Measurements from ENCODE around the gene HOXA7. TPM values are rescaled to one million over a fixed set of nuclear protein-coding genes. Genes with fewer than 3 reads are reported as not detected.

Gene HOXA7
- total and polyA plus RNA-seq, 8 donors: 0.98 to 34.8 (median 1.2) TPM; not detected in 1

- TF ChIP-seq CTCF (IDR thresholded peaks at IDR 0.05) (no peak), POLR2A (IDR thresholded peaks at IDR 0.05) (no peak), POLR2AphosphoS5 (IDR thresholded peaks at IDR 0.05) (no peak), EP300 (IDR thresholded peaks at IDR 0.05) (no peak)
- H3K4me1 ChIP-seq: peaks cover 8 to 79% (median 39%) of the 10 kb centered on the region in 4 donors
- DNase-seq: no peak
- H3K27me3 ChIP-seq: peaks cover 0 to 89% (median 61%) of the 10 kb centered on the region in 3 donors
- no peak overlapping the region for H3K4me3 ChIP-seq
- peak overlapping the region in 4 of 5 donors; percentile 92 to 99 (median 95) for H3K27ac ChIP-seq
- intact Hi-C loops (cut with DNase I; ENCODE audit: low total_unique reads): no loop called here
- 44 to 67% (median 54%) methylated on average over 5 of the region's 5 CpGs for WGBS, 5 donors
- H3K36me3 ChIP-seq: no peaks in the 10 kb centered on the region
- no peaks in the 10 kb centered on the region for H3K9me3 ChIP-seq
These were observed 30.5 kb downstream of the HOXA7 start for GRCh38 chr7:27125986-27126394.

DNA sequence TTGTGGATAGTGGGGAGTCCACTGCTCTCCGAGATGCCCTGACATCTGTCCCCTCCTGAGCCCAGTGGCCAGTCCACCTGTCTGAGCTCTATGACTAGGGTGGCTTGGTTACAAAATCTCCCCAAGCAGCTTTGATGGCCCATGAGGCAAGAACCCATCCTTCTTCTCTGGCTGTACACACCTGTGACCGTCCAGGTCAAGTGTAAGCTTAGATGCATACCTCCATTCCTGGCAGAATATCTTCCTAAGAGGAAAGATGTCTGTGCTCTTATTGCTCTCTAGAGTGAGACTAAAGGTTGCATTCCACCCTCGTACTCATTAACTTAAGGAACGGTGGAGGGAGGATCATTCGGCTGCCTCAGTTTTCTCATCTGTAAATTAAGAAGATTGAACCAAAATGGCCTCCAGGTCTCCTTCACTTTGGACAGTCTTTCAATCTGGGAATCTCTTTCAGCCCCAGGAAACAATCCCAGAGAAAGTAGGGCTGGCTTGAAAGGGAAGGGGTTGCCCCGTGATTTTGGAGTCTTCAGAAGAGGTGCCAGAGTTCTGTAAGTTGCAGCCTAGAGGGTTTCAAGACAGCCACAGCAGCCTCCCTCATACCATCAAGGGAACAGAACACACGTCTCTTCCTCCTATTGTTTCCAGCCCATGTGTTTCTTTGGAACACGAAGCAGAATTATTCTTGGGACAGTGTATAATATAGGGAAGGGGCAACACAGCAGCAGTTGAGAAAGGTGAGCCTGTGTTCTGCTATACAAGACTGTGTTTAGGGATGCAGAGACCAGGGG, 31.4 kb downstream of the HOXA7 start:
- no peak for DNase-seq
- intact Hi-C loops (cut with DNase I; ENCODE audit: low total_unique reads): no loop called here
- Histone ChIP-seq H3K27ac (peak overlapping the region; percentile 42 to 99 (median 94)), H3K9me3 (no peaks in the 10 kb centered on the region), H3K27me3 (peaks cover 0 to 88% (median 52%) of the 10 kb centered on the region in 3 donors), H3K4me1 (peaks cover 16 to 85% (median 47%) of the 10 kb centered on the region in 4 donors), H3K36me3 (no peaks in the 10 kb centered on the region), H3K4me3 (no peak overlapping the region)
- TF ChIP-seq POLR2A (IDR thresholded peaks at IDR 0.05): no peak
- TF ChIP-seq POLR2AphosphoS5 (IDR thresholded peaks at IDR 0.05): no peak
- TF ChIP-seq CTCF (IDR thresholded peaks at IDR 0.05): no peak
- TF ChIP-seq EP300 (IDR thresholded peaks at IDR 0.05): no peak
- 69 to 81% (median 72%) methylated on average over 8 of the region's 8 CpGs for WGBS, 5 donors

DNA sequence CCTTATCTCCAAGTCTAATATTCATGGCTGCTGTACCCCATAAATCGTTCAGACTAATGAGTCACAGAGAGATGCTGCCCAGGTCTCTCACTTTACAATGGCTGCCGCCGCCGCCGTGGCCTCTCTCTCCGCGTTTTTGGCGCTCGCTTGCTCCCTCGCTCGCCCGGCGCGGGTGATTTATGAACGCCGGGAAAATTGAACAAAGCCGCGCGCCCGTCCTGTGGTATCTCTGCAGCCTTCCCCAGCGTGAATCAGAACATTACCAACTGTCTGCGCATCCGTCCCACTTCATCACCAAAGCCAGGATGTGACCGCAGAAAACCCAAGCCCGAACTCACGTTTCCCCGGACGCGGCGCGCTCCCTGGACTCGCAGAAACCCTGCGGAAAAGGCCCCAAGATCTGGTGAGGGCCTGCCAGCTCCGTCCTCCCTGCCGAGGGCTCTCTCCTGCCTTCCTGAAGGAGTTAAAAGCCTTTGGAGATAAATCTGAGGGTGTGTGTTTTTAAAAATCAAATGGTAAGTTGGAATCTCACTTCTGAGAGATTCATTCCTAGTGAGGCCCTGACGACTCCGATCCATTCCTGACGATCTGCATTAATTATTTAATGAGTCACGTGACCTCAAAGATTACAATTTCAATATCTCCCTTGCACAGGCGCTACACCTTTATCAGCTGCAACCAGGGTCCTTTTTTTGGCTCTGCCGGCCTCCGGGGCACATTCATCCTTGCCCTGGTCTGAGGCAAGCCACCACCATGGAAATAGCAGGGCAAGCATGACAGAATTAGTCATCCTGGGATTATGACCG, 32.2 kb downstream of the HOXA7 start:
- Histone ChIP-seq H3K4me3 (peak overlapping the region in 3 of 4 donors; percentile 35 to 40 (median 38)), H3K9me3 (no peaks in the 10 kb centered on the region), H3K27ac (peak overlapping the region; percentile 57 to 99 (median 94)), H3K4me1 (peaks cover 19 to 92% (median 53%) of the 10 kb centered on the region in 4 donors), H3K36me3 (no peaks in the 10 kb centered on the region), H3K27me3 (peaks cover 0 to 88% (median 45%) of the 10 kb centered on the region in 3 donors)
- intact Hi-C loops (cut with DNase I; ENCODE audit: low total_unique reads): no loop called here
- DNase-seq: peak in 1 of 2 donors; percentile 73
- no peak for TF ChIP-seq POLR2A (IDR thresholded peaks at IDR 0.05)
- peak in 1 of 3 donors; percentile 65 for TF ChIP-seq POLR2AphosphoS5 (IDR thresholded peaks at IDR 0.05)
- WGBS, 5 donors: 53 to 67% (median 60%) methylated on average over 40 to 43 of the region's 43 CpGs

DNA sequence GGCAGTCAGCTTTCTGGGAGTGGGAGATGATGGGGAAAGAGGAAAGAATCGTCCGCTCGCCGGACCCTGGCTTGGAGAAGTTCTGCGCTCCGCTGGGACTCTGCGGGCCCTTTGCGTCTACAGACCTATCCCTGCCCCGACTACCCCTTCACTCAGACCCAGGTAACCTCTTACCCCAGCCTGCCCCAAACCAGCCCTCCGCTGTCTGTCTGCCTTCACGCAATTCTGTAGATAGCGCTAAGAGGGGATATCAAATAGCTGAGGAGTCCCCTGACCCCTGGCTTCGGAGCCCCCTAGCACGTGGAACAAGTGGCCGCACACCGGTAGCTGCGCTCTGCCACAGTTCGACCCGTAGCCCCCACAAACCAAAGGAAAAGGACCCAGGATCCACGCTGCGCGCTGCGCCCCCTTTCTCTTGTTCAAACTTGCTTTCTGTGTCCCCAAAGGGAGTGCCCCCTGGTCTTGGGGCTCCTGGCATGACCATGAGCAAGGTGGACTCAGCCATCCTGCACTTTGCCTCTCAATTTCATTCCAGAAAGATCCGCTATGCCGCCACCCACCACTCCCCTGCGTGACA, 32.9 kb downstream of the HOXA7 start:
- Histone ChIP-seq H3K36me3 (no peaks in the 10 kb centered on the region), H3K4me3 (peak overlapping the region in 3 of 4 donors; percentile 35 to 40 (median 38)), H3K4me1 (peaks cover 19 to 92% (median 53%) of the 10 kb centered on the region in 4 donors), H3K9me3 (no peaks in the 10 kb centered on the region), H3K27me3 (peaks cover 0 to 88% (median 39%) of the 10 kb centered on the region in 3 donors), H3K27ac (peak overlapping the region; percentile 57 to 99 (median 94))
- intact Hi-C loops (cut with DNase I; ENCODE audit: low total_unique reads): no loop called here
- WGBS, 5 donors: 43 to 69% (median 54%) methylated on average over 20 to 26 of the region's 26 CpGs
- no peak for DNase-seq
- TF ChIP-seq POLR2AphosphoS5 (IDR thresholded peaks at IDR 0.05): no peak
- TF ChIP-seq CTCF (IDR thresholded peaks at IDR 0.05): no peak
- no peak for TF ChIP-seq EP300 (IDR thresholded peaks at IDR 0.05)
